Occipital lobe (tissue), 2 donors: ENCODE data around the gene PTCH2. TPM values are rescaled to one million over a fixed set of nuclear protein-coding genes. Genes with fewer than 3 reads are reported as not detected.

Experiments used
- DNase-seq: peaks from one replicate; lab custom pipeline; 2025; lab: John Stamatoyannopoulos, UW
- total RNA-seq: library from RNA; depleted of rRNA; stranded (reverse); fragments of >200 nt; gene quantifications from one replicate; pipeline ENCODE4 v1.2.3, GENCODE V29; 2014

Gene PTCH2, protein sequence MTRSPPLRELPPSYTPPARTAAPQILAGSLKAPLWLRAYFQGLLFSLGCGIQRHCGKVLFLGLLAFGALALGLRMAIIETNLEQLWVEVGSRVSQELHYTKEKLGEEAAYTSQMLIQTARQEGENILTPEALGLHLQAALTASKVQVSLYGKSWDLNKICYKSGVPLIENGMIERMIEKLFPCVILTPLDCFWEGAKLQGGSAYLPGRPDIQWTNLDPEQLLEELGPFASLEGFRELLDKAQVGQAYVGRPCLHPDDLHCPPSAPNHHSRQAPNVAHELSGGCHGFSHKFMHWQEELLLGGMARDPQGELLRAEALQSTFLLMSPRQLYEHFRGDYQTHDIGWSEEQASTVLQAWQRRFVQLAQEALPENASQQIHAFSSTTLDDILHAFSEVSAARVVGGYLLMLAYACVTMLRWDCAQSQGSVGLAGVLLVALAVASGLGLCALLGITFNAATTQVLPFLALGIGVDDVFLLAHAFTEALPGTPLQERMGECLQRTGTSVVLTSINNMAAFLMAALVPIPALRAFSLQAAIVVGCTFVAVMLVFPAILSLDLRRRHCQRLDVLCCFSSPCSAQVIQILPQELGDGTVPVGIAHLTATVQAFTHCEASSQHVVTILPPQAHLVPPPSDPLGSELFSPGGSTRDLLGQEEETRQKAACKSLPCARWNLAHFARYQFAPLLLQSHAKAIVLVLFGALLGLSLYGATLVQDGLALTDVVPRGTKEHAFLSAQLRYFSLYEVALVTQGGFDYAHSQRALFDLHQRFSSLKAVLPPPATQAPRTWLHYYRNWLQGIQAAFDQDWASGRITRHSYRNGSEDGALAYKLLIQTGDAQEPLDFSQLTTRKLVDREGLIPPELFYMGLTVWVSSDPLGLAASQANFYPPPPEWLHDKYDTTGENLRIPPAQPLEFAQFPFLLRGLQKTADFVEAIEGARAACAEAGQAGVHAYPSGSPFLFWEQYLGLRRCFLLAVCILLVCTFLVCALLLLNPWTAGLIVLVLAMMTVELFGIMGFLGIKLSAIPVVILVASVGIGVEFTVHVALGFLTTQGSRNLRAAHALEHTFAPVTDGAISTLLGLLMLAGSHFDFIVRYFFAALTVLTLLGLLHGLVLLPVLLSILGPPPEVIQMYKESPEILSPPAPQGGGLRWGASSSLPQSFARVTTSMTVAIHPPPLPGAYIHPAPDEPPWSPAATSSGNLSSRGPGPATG
- total RNA-seq, result 1.4 TPM

- DNase-seq, result peak; percentile 74
Observed at GRCh38 chr1:44842862-44843655, at the start of gene PTCH2. Gene PTCH2 (minus strand): TSS chr1:44843253. CDS start chr1:44842932, 321 bp downstream.

DNA sequence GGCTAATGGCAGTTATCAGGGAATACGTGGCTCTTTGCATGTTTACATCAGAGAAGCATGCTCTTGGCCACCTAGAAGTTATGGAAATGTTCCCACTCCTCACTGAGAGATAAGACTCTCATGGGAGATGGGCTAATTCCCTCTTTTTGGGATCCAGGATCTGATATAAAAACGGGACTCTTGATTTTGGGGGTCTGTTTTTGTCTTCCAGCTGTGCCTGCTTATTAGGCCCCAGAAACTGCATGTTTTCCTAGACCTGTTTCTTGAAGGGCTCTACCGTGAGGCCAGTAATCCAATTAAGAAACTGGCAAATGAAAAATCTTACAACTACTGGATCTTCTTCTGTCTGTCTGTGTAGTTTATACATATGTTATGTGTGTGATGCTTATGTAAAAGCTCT, 47.0 kb upstream of the PTCH2 start:
- DNase-seq, result no peak

DNA sequence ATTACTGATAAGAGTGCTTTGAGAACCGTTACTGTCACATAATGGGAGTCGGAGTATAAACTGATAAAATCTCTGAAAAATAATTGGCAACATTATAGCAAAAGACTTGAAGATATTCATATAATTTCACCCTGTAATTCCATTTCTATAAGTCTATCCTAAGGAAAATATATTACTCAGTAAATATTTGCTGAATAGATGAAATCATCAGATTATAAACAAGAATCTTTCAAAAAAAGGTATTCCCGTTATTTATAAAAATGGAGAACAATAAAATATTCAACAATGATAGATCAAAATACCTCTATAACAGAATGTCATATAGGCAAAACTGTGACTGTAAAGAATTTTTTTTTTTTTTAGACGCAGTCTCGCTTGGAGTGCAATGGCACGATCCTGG, 42.4 kb upstream of the PTCH2 start:
- no peak for DNase-seq

GRCh38 chr1:44884746-44885145, 41.7 kb upstream of the PTCH2 start:
- no peak for DNase-seq

DNA sequence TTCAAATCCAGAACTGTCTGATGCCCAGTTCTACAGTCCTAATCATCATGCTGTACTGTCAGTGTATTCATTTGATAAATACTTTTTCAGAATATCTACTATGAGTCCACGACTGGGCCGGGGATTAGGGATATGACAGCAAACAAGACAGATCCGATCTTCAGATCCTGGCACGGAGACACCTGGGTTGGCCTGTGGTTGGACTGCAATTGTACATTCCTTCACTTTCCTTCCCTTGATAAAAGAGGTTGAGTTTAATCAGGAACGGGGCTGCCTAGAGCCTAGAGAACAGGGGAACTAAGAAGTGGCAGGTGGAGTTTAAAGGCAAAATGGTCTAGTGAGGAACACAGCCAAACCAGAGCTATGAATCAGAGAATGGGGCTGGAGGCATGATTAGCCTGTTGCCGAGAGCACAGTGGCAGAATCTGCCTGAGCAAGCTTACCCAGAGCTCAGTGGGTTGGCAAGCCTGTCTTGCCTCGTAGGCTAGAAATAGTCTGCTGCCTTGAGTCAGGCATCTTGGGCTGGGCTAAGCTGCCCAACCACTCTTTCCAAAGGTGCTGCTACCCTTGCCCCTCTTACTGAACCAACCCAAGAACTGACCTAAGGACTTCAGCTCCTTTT, 38.1 kb upstream of the PTCH2 start:
- DNase-seq, result peak; percentile 54

DNA sequence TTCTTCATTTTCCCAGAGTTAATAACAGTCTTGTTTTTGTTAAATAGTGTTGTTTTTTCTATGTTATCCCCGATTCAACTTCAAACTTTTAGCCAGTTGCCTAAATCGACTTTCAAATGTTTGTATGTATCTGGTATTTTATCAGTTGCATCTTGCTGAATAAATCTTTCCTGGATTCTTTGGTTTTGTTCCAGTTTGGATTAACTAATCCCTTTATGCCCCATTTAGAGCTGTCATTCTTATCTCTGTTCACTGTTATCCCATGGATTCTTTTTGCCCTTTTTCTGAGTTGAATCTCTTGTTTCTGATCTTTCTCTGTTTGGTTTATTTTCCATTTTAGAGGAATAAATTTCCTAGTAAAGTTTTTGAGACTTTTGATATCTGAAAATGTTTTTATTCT, 31.1 kb upstream of the PTCH2 start:
- no peak for DNase-seq

DNA sequence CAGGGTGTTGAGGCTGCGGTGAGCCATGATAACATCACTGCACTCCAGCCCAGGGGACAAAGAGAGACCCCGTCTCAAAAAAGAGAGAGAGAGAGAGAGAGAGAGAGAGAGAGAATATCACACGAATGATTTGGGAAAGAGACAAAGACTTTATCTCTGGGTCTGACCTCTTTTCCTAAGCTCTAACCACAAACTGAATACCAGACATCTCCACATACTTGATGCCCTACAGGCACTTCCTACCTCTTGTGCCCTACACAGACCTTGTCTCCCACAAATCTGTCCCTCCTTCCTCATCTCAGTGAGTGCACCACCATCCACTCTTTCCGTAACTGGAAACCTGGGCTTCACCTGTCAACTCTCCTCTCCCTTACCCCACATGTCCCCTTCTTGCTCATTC, 27.0 kb upstream of the PTCH2 start:
- DNase-seq, result no peak

- no peak for DNase-seq
Observed at GRCh38 chr1:44867801-44868200, 24.7 kb upstream of the PTCH2 start.

- no peak for DNase-seq
Observed at GRCh38 chr1:44862829-44863401, 19.9 kb upstream of the PTCH2 start.

GRCh38 chr1:44860891-44861425, 17.9 kb upstream of the PTCH2 start:
- no peak for DNase-seq

DNA sequence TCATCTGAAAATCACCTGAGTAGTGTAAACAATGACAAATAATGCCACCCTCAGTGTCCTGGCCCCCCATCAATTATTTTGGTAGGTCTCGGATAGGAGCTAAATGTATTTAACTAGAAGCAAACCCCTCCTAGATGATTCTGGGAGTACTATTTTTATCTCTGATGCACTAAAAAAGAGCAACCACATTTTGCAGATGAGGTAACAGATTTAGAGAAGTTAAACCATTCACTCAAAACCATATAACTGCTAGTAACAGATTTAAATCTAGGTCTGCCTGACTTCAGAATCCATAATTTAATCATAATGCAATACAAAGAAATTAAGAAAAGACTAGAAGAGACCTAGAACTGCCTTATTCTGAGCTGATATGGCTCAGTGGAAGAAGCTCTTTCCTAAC, 17.3 kb upstream of the PTCH2 start:
- DNase-seq, result no peak

DNA sequence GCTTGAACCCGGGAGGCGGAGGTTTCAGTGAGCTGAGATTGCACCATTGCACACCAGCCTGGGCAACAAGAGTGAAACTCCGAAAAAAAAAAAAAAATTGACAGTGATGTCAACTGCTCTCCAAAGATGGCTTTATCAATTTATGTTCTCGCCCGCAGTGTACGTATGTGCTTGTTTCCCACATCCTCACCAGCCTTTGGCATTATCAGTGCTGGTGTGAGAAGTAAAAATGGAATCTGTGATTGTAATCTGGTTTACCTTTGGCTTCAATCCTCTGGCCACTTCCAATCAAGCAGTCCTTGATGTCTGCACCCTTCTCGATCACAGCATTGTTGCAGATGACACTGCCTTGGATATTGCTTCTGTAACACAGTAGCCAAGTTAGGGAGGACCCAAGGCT, 14.4 kb upstream of the PTCH2 start:
- no peak for DNase-seq

GRCh38 chr1:44855742-44856141, 12.7 kb upstream of the PTCH2 start:
- DNase-seq, result no peak

GRCh38 chr1:44854970-44855369, 11.9 kb upstream of the PTCH2 start:
- no peak for DNase-seq

- no peak for DNase-seq
Observed at GRCh38 chr1:44853201-44853600, 10.1 kb upstream of the PTCH2 start.

DNA sequence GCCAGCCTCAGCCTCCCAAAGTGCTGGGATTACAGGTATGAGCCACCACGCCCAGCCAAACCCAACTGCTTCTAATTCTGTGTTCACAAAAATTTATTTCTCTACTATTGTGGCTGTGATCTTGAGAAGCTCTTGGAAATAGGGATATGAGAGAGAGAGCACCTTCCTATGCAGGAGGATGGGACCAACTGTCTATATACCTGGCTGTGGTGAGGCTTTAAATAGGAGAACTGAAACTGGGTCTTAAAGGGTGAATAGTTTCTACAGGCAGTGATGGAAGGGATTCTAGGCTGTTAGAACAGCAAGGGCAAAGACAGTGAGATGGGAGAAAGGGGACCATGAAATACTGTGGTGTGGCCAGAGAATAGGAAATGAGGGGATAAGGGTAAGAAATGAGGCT, 8.3 kb upstream of the PTCH2 start:
- no peak for DNase-seq

DNA sequence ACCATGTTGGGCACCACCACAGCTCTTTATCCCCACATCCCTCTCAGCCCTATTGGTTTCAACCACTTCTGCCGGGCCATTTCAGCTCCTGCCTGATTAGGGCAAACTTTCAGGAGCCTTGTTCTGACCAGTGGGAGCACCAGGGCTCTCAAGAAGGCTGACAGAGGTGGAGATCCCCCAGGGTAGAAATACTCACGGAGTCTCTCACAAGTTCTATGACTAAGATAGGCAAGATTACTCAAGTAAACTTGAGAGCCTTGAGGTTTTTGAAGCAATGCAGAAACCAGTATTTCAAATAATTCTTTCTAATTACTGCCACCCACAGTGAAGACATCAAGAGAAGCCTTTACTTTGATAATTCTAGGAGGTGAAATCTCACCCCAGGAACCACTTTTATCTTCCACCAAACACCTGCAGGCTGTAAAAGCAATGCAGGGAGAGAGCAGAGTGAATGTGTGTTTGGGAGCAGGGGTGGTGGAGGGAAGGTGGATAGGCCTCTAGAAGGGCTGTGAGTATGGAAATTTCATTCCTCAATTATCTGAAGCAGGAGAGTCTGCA, 6.6 kb upstream of the PTCH2 start:
- no peak for DNase-seq

GRCh38 chr1:44848456-44849181, 5.6 kb upstream of the PTCH2 start:
- DNase-seq, result no peak

- DNase-seq, result no peak
Observed at GRCh38 chr1:44847845-44848244, 4.8 kb upstream of the PTCH2 start.
